DND-41 (cell line): ENCODE results near the gene GALNT18.

ENCODE experiments used
- ATAC-seq: fragments of 200-7000 bp; cut with Tn5 transposase; 3 replicates; pipeline ENCODE4 v1.9.1; 2021; ENCODE audit warnings: low read depth; ENCODE audit not compliant: insufficient read depth
- DNase-seq: peaks from one replicate; pipeline ENCODE4 v3.0.0-alpha.2; 2020
- H2AFZ ChIP-seq: 2 replicates; pipeline ENCODE4 v1.6.0; 2012; ENCODE audit warnings: low read depth, low read length
- H3K27ac ChIP-seq: 2 replicates; pipeline ENCODE4 v1.5.1; 2012; ENCODE audit warnings: low read length, inconsistent platforms
- H3K27me3 ChIP-seq: fragments of 200-600 bp; sonication (generic); 2 replicates; pipeline ENCODE4 v1.6.0; 2012; ENCODE audit warnings: low read length, mild to moderate bottlenecking, inconsistent platforms; ENCODE audit not compliant: insufficient read depth, poor library complexity
- H3K36me3 ChIP-seq: 2 replicates; pipeline ENCODE4 v1.5.1; 2012; ENCODE audit warnings: low read length, inconsistent platforms; ENCODE audit not compliant: insufficient read depth
- H3K4me1 ChIP-seq: 2 replicates; pipeline ENCODE4 v1.5.1; 2012; ENCODE audit warnings: mild to moderate bottlenecking, low read length; ENCODE audit not compliant: insufficient read depth
- H3K4me2 ChIP-seq: 2 replicates; pipeline ENCODE4 v1.6.0; 2012; ENCODE audit warnings: mild to moderate bottlenecking, moderate library complexity, low read length, inconsistent platforms; ENCODE audit not compliant: insufficient read depth
- H3K4me3 ChIP-seq, 2 experiments: fragments of 200-600 bp in 1 of 2; shearing (Covaris generic) in 1 of 2; 2 replicates each; pipeline ENCODE4 v1.5.1; 2012 to 2016; ENCODE audit warnings: inconsistent platforms in 2 of 2, low read length in 2 of 2, mild to moderate bottlenecking in 2 of 2, low read depth in 1 of 2, moderate library complexity in 1 of 2
- H3K79me2 ChIP-seq: 2 replicates; pipeline ENCODE4 v1.6.0; 2012; ENCODE audit warnings: low read length, inconsistent platforms; ENCODE audit not compliant: insufficient read depth
- H3K9ac ChIP-seq: 2 replicates; pipeline ENCODE4 v1.6.0; 2012; ENCODE audit warnings: low read depth, mild to moderate bottlenecking, inconsistent platforms, low read length, moderate library complexity
- H3K9me3 ChIP-seq: 2 replicates; pipeline ENCODE4 v1.5.1; 2012; ENCODE audit warnings: low read length, moderate library complexity, mild to moderate bottlenecking, inconsistent platforms; ENCODE audit not compliant: insufficient read depth, severe bottlenecking
- H4K20me1 ChIP-seq: 2 replicates; pipeline ENCODE4 v1.6.0; 2012; ENCODE audit warnings: low read length; ENCODE audit not compliant: insufficient read depth
- EZH2 ChIP-seq: IDR thresholded peaks from 3 replicates; pipeline ENCODE4 v1.6.1; 2012; ENCODE audit warnings: borderline replicate concordance, low read depth, mild to moderate bottlenecking, moderate library complexity, low read length, inconsistent platforms; ENCODE audit not compliant: severe bottlenecking
- TF ChIP-seq, protein P1 (sequence below): IDR thresholded peaks from 2 replicates; pipeline ENCODE4 v1.5.1; 2012; ENCODE audit warnings: borderline replicate concordance, low read length, moderate library complexity, mild to moderate bottlenecking; ENCODE audit not compliant: poor library complexity, severe bottlenecking; ENCODE audit errors: extremely low read depth

GALNT18 gene

DNA sequence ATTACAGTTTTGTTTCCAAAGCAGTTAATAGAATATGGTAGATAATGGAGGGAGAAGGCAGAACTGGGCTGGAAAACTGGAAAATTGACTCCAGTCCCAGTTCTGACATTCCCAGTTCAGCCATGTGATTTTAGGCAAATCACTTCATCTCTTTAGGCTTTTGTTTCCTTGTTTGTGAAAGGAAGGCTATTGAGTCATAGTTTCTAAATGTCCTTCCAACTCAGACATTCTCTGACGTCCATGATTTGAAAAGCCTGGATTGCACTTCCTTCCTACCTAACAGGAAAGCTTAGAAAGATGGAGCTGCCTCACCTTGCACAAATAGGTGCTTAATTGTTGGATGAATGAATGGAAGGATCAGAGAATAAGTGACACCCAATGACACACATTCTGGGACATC, 19.8 kb upstream of the GALNT18 start:
- ATAC-seq (no peak), DNase-seq (no peak)
- TF ChIP-seq, protein P1, sequence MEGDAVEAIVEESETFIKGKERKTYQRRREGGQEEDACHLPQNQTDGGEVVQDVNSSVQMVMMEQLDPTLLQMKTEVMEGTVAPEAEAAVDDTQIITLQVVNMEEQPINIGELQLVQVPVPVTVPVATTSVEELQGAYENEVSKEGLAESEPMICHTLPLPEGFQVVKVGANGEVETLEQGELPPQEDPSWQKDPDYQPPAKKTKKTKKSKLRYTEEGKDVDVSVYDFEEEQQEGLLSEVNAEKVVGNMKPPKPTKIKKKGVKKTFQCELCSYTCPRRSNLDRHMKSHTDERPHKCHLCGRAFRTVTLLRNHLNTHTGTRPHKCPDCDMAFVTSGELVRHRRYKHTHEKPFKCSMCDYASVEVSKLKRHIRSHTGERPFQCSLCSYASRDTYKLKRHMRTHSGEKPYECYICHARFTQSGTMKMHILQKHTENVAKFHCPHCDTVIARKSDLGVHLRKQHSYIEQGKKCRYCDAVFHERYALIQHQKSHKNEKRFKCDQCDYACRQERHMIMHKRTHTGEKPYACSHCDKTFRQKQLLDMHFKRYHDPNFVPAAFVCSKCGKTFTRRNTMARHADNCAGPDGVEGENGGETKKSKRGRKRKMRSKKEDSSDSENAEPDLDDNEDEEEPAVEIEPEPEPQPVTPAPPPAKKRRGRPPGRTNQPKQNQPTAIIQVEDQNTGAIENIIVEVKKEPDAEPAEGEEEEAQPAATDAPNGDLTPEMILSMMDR, result no peak
- TF ChIP-seq EZH2, result no peak
- H3K36me3 ChIP-seq, result no peaks in the 10 kb centered on the region
- no peak overlapping the region for H3K4me2 ChIP-seq
- no peaks in the 10 kb centered on the region for H4K20me1 ChIP-seq
- no peaks in the 10 kb centered on the region for H3K4me1 ChIP-seq
- H2AFZ ChIP-seq, result no peak overlapping the region
- no peak overlapping the region for H3K9ac ChIP-seq
- no peaks in the 10 kb centered on the region for H3K79me2 ChIP-seq
- no peaks in the 10 kb centered on the region for H3K9me3 ChIP-seq
- no peak overlapping the region for H3K4me3 ChIP-seq
- peaks cover 7% of the 10 kb centered on the region for H3K27me3 ChIP-seq
- no peak overlapping the region for H3K27ac ChIP-seq

DNA sequence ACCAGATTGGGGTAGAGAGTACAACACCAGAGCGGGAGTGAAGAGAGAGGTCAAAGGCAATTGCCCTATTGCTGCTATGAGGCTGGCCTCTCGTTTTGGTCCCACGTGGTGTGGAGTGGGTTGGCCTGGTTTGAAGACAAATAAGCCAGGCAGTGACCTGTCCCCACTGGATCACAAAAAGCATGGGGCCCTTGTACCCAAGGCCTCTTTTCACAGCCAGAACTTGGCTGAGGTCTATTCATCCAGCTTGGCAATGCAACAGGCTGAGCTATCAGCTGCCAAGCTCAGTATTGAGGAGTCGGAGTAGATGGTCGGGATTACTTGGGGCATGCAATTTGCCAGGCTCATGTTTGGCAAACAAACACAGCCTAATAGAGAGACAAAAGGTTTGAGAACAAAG, 19.2 kb upstream of the GALNT18 start:
- DNase-seq, result no peak
- Histone ChIP-seq H4K20me1 (no peaks in the 10 kb centered on the region), H3K9me3 (no peaks in the 10 kb centered on the region), H3K79me2 (no peaks in the 10 kb centered on the region), H2AFZ (no peak overlapping the region), H3K27me3 (peaks cover 3% of the 10 kb centered on the region), H3K4me1 (no peaks in the 10 kb centered on the region), H3K4me3 (no peak overlapping the region), H3K27ac (no peak overlapping the region), H3K4me2 (no peak overlapping the region), H3K9ac (no peak overlapping the region), H3K36me3 (no peaks in the 10 kb centered on the region)
- no peak for TF ChIP-seq EZH2
- TF ChIP-seq, protein P1, result no peak
- no peak for ATAC-seq

DNA sequence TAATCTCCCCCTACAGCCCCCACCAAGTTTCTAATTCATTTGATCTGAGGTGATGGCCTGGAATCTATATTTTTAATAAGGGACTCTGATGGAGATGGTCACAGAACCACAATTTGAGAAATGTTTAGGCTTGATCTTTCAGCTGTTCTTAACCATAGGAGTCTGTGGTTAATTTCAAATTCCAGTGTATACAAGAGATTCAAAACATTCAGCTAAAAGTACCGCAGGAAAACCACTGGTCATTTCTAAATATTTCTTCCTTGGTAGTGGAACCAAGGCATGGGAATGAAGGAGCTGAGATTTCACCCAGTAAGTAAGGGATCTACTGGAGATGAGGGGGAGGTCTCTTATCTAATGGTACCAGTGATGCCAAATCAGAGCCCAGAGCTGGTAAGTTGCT, 18.3 kb upstream of the GALNT18 start:
- Histone ChIP-seq H3K4me3 (no peak overlapping the region), H3K36me3 (no peaks in the 10 kb centered on the region), H2AFZ (no peak overlapping the region), H3K27me3 (peaks cover 3% of the 10 kb centered on the region), H3K9me3 (no peaks in the 10 kb centered on the region), H3K9ac (no peak overlapping the region), H4K20me1 (no peaks in the 10 kb centered on the region), H3K4me1 (no peaks in the 10 kb centered on the region), H3K27ac (no peak overlapping the region), H3K79me2 (no peaks in the 10 kb centered on the region), H3K4me2 (no peak overlapping the region)
- no peak for DNase-seq
- no peak for ATAC-seq
- TF ChIP-seq, protein P1, result no peak
- TF ChIP-seq EZH2, result no peak

DNA sequence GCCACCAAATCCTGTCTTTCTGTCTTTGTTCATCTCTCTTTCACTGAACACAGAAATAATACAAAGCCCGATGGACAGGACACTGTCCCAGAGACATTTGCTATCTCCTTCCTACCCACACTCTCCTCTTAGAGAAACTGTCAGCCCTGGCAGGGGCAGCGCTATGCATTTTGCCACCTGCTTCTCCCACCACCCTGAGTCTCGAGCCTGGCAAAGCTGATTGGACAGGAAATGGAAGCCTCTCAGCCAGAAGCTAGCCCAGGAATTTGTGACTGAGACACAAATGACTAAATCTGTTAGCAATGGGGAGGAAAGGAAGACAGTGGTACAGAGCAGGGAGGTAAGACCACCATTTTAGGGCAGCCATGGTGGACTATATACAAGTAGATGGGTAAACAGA, 14.9 kb upstream of the GALNT18 start:
- ATAC-seq, result no peak

More for the DNA sequence above, 14.9 kb upstream of the GALNT18 start:
- H3K9ac ChIP-seq, result no peak overlapping the region
- H3K27me3 ChIP-seq, result peaks cover 13% of the 10 kb centered on the region
- no peaks in the 10 kb centered on the region for H4K20me1 ChIP-seq
- no peaks in the 10 kb centered on the region for H3K79me2 ChIP-seq
- DNase-seq, result no peak
- no peak overlapping the region for H3K4me2 ChIP-seq
- no peak overlapping the region for H3K4me3 ChIP-seq
- no peaks in the 10 kb centered on the region for H3K9me3 ChIP-seq
- no peak overlapping the region for H3K27ac ChIP-seq
- H3K36me3 ChIP-seq, result no peaks in the 10 kb centered on the region
- no peak for TF ChIP-seq EZH2
- TF ChIP-seq, protein P1, result no peak
- H3K4me1 ChIP-seq, result no peaks in the 10 kb centered on the region
- no peak overlapping the region for H2AFZ ChIP-seq
